ENCODE measurements around the gene VPS35L.

The VPS35L gene

DNA sequence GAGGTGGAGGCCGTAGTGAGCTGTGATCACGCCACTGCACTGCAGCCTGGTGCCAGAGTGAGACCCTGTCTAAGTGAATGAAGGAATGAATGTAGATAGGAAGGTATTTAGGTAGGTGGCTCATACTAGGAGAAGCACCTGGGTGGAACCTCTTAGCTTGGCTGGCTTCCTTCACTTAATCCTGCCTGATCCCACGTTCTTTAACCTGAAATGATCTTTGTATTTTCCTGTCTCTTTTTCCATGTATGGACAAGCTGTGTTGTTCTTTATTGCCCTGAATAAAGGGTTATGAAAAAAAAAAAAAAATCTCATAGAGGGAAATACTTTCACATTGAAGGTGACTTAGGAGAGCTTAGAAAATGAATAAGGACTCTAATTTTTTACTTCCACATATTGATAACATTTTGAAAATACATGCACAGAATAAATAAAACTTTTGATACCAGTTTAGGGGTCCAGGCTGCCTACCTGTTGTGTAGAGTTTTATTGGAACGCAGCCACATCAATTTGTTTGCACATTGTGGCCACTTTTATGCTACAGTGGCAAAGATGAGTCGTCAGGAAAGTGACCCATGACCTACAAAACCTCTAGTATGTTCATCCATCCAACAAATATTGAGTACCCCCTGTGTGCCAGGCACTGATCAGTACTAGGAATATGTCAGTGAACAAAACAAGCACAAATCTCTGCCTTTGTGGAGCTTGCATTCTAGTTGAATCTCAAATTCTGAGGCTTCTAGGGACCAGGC lies 44.6 kb downstream of the VPS35L start:
- DNase-seq = no peak

GRCh38 chr16:19601083-19601976 lies 45.8 kb downstream of the VPS35L start:
- peak; percentile 29 for DNase-seq

DNA sequence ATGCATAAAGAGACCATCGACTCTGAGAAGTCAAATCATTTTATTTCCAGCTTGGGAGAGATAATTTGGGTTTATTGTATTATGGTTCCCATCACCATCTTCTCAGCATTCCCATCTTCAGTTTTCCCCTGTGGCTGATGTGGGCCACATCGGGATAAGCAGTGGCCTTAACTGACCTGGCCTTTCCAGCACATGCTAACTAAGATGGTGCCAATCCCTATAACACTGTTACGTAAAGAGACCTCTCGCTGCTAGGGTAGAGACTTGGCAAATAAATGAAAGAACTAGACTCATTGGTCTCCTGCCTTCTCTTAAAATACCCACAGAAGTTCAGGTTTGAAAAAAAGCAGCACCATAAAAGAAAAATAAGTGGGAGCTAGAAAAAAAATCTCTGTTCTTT lies 49.4 kb downstream of the VPS35L start:
- DNase-seq = no peak

DNA sequence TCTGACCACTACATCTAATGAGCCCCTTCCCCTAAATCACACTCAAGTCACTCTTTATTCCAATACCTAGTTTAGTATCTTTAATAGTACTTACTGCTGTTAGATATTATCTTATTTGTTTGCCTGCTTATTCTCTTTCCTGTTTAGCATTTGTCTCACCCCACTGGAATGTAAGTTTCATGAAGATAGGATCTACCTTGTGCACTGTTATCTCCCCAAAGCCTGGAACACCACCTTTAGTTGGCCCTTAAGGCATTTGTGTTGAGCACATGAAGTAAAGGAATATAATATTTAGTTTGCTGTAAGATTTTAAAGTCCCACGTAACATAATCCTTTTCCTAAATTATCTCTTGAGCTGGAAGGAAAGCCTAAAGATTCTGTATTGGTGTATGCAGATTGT lies 50.2 kb downstream of the VPS35L start:
- no peak for DNase-seq

- DNase-seq = no peak
Measured at GRCh38 chr16:19607616-19608280, 52.2 kb downstream of the VPS35L start.

DNA sequence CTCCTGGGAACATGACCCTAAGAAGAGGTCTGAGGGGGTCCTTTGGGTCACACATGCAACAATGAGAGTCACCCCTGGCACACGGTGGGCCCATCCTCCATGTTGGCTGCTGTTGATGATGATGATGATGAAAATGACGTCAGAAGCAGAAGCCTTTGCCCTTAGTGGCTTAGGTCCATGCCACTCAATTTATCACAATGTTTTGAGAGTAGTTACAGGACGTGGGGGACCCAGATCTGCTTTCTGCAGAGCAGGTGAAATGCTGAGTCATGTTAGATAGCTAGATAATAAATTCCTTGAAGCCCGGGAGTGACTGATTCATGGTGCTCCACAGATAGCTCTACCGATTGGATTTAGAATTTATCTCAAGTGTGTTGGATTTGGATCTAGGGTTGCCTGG lies 53.9 kb downstream of the VPS35L start:
- DNase-seq = no peak

- no peak for DNase-seq
Measured at GRCh38 chr16:19610200-19610599, 54.7 kb downstream of the VPS35L start.

DNA sequence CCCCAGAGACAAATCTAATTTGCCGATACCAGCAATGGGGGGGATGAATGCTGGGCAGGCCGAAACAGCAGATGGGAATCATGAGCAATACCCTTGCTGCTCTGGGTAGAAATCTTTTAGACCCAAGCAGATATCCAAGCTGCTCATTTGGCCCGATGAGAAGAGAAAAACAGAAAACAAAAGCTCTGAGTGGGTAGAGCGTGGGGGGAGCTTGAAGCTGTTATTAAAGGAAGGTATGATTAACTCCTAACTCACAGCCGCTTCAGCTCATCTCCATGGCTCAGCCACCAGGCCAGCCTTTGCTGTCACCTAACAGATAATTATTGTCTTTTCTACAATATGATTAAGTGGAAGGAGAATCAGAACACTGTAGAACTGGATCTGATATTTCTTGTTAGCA lies 58.3 kb downstream of the VPS35L start:
- DNase-seq = no peak

DNA sequence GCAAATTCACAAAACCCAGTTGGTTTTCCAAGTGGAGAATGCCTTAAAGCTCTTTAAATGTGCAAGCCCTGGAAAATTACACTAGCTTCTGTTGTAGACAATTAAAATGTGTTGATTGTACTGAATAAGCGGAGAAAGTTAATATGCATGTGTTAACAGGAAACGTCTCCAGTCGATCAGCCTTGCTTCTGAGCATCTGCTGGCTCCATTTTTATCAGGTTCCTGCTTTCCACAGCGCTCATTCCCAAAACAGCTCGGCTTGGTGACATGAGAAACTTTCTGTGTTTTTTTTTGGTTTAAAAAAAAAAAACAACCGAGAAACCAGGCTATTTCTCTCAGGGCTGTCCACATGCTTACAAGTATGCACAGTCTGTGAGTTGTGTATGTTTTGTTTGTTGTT lies 60.7 kb downstream of the VPS35L start:
- DNase-seq = no peak

- DNase-seq = no peak
Measured at GRCh38 chr16:19618876-19619275, 63.4 kb downstream of the VPS35L start.

GRCh38 chr16:19621445-19621844 lies 65.9 kb downstream of the VPS35L start:
- DNase-seq = no peak

DNA sequence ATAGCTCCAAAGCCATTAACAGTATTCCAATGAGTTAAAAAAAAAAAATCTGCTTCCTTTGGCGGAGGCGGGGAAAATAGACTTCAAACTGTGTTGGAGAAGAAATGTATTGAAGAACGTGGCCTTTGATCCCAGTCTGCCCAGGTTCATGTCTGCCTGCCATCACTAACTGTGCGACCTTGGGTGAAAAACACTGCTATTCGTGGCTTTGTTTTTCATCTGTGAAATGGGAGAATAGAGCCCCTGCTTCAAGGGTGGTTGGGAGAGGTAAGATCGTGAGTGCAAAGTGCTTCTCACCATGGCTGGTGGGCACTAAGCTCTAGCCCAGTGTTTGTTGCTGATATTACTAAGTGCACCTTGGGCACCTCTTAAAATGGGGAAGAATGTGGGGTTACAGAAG lies 69.5 kb downstream of the VPS35L start:
- DNase-seq = no peak

DNA sequence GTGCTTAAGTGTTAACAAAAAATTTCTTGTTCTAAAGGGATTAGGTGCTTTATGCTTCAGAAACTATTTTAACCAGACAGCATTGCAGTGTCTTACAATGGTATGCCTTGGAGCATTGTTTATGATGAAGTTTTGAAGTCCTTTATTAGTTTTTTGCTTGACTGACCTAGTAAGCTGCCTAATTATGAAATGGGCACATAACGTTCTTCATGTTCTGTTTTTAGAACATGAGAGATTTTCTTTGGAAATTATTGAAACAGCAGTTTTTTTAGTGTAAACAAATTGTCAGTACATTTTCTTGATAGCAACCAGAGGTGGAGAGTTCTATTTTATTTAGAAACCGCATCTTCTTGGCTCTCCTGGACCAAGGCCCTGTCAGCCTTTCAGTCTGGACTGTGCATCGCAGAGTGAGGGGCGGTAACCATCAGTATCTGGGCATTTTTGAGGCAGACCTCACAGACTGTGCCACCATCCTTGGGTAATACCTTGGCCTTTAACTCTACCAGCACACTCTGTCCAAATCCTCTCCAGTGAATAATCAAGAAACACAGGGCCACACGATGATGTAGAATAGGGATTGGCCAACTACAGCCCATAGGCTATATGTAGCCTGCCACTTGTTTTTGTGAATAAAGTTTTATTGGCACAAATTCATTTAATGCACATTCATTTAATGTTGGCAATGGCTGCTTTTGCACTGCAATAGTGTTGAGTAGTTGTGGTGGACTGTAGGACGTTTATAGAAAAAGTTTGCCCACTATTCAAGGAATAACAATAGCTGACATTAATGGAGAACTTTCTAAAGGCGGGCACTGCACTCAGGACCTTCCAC lies 81.1 kb downstream of the VPS35L start:
- DNase-seq = no peak

- DNase-seq = no peak
Measured at GRCh38 chr16:19639986-19640421, 84.5 kb downstream of the VPS35L start.

DNA sequence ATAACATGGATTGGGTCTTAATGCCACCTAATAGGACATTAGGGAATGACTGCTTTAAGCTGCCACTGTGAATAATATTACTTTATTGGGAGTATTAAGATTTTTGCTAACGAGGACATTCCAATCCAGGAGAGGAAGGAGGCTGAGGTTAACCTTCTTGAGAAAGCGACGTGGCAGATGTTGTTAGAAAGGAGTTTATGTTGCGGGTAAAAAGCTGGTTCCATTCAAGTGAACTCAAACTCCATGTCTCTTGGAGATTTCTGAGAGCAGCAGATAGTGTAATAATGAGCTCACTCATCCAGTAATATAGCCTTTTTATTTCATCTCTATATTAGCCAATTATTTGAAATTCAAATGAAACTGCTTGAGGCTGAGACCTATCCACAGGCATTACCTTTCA lies 87.0 kb downstream of the VPS35L start:
- DNase-seq = no peak

DNA sequence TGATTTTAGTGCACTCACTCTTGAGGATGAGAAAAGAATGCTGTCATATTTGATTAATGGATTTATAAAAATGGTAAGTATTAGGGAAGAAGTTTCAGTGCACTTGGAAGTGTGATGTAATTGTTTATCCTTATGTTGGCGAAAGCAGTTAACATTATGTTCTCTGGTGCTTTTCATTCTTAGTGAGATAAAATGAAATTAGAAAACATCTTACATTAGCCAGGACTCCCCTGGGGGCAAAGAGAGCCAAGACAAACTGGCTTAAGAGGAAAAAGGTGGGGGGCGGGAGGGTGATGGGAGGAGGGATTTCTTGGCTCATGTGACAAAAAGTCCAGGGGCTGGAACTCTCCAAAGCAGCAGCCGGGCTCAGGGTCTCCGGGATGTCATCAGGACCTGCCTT lies 89.4 kb downstream of the VPS35L start:
- DNase-seq = no peak

DNA sequence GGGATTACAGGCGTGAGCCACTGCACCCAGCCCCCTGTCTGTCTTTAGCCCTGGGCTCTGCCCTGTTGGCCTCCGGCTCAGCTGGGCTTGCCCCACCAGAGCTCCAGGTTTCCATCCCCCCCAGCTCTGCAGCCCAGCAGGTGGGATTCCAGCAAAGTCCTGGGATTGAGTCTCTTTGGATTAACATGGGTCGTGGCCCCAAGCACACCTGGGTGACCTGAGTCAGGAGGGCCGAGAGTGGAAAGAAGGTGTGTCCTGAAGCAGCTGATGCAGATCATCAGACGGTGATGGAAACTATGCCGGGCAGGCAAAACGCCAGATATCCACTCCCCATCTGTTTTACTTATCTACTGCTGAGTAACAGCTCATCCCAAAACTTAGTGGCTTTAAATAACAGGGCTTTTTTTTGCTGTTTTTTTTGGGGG lies 90.1 kb downstream of the VPS35L start:
- DNase-seq = no peak

DNA sequence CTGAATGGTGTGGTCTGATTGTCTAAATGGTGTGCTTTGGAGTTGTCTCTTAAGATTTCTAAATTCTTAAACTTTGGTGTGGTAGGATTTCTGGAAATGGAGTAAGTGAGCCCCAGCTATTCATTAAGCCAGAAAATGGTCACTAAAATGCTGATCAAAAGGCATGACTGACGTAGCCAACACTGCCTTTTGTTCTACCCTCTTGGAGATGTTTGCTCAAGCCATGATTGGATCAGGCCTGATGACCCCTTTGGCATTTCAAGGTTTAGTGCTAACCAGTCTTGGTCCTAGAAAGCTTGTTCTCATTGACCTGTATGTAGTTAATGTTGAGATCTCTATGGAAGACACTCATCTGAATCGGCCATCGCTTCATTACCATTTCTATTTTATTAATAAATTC lies 94.5 kb downstream of the VPS35L start:
- DNase-seq = no peak

DNA sequence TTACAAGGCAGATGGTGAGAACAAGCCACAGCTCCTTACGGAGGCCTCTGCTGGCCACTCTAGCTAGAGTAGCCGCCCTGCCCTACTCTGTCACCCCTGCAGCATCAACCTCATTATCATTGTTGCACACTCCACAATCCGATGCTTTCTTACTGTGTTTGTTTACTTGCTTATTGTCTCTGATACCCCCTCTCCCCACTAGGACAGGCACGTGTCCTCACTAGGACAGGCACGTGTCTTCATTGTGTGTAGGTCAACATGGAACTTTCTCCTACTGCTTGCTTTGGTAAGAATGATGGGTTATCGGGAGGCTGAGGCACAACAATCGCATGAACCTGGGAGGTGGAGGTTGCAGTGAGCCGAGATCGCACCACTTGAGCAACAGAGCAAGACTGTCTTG lies 98.6 kb downstream of the VPS35L start:
- no peak for DNase-seq

GRCh38 chr16:19655242-19655777 lies 99.8 kb downstream of the VPS35L start:
- no peak for DNase-seq

DNA sequence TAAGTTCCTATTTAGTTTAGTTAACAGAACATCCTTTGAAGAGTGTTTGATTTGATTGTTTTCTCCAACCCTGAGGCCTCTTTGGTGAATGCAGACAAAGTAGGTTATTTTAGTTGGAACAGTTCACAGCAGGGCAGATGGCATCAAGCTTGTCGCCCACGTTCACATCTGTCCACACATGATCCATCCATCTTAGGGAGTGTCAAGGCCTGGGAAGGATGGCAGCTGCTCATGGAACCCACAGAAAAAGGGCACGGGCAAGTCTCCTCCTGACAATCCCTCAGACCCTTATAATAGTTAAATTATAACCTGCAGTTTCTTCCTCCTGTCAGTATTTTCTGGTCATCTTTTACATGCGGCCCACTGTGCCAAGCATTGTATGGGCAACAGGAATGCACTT lies 102.3 kb downstream of the VPS35L start:
- DNase-seq = no peak

GRCh38 chr16:19659554-19659953 lies 104.1 kb downstream of the VPS35L start:
- DNase-seq = no peak

Data from NCI-H446 treated with DMSO at 0.1 percent for 48 hours (cell line).